RKO (cell line): ENCODE measurements around the gene GPR171.
A peak's percentile ranks its signal among the peaks of the same experiment; 100 is the strongest.
"Not testable (repeated sequence)": the region's sequence is repeated elsewhere in the genome, so short reads cannot be mapped to it uniquely, and the experiment has no call there.

ENCODE experiments used
- DNase-seq: peaks from one replicate; pipeline ENCODE4 v3.0.0-alpha.2; 2016; ENCODE audit warnings: low spot score

Gene GPR171

GRCh38 chr3:151203051-151203420, at the start of gene GPR171:
Gene GPR171, minus strand, starts transcription at chr3:151203216. Its CDS starts 3,830 bp downstream, at chr3:151199386.
- DNase-seq: no peak

- DNase-seq: no peak
Measured at GRCh38 chr3:151248772-151249337, 45.8 kb upstream of the GPR171 start.

GRCh38 chr3:151242006-151242405, 39.0 kb upstream of the GPR171 start:
- not testable (repeated sequence) for DNase-seq

- no peak for DNase-seq
Measured at GRCh38 chr3:151236736-151237135, 33.7 kb upstream of the GPR171 start.

GRCh38 chr3:151236316-151236715, 33.3 kb upstream of the GPR171 start:
- no peak for DNase-seq

GRCh38 chr3:151234825-151235224, 31.8 kb upstream of the GPR171 start:
- no peak for DNase-seq

- DNase-seq: no peak
Measured at GRCh38 chr3:151232991-151233390, 30.0 kb upstream of the GPR171 start.

- not testable (repeated sequence) for DNase-seq
Measured at GRCh38 chr3:151232403-151232802, 29.4 kb upstream of the GPR171 start.

- no peak for DNase-seq
Measured at GRCh38 chr3:151230646-151231045, 27.6 kb upstream of the GPR171 start.

GRCh38 chr3:151228666-151229040, 25.6 kb upstream of the GPR171 start:
- no peak for DNase-seq

- peak; percentile 51 for DNase-seq
Measured at GRCh38 chr3:151227807-151228665, 25.0 kb upstream of the GPR171 start.

GRCh38 chr3:151227266-151227806, 24.3 kb upstream of the GPR171 start:
- no peak for DNase-seq

GRCh38 chr3:151226825-151227224, 23.8 kb upstream of the GPR171 start:
- DNase-seq: no peak

- peak; percentile 70 for DNase-seq
Measured at GRCh38 chr3:151226088-151226563, 23.1 kb upstream of the GPR171 start.

GRCh38 chr3:151225040-151225975, 22.3 kb upstream of the GPR171 start:
- no peak for DNase-seq

GRCh38 chr3:151224268-151224866, 21.4 kb upstream of the GPR171 start:
- DNase-seq: no peak

GRCh38 chr3:151219056-151219455, 16.0 kb upstream of the GPR171 start:
- DNase-seq: peak; percentile 68

GRCh38 chr3:151218136-151218535, 15.1 kb upstream of the GPR171 start:
- no peak for DNase-seq

- no peak for DNase-seq
Measured at GRCh38 chr3:151216641-151217607, 13.9 kb upstream of the GPR171 start.

GRCh38 chr3:151214459-151214858, 11.4 kb upstream of the GPR171 start:
- no peak for DNase-seq
